Mesothelial cell of epicardium (in vitro differentiated cells): ENCODE results near the gene ORMDL2. TPM values are rescaled to one million over a fixed set of nuclear protein-coding genes. Genes with fewer than 3 reads are reported as not detected.

Experiments
- DNase-seq, 2 experiments: peaks; one replicate each; pipeline ENCODE4 v3.0.0; 2021; ENCODE audit warnings: low spot score in 2 of 2; ENCODE audit not compliant: unreplicated experiment in 2 of 2
- H3K27ac Mint-ChIP-seq: 2 replicates; pipeline ENCODE4 v1.8.0; 2021; ENCODE audit warnings: mixed read lengths
- H3K27me3 Mint-ChIP-seq: 2 replicates; pipeline ENCODE4 v1.8.0; 2021; ENCODE audit warnings: low read depth, mixed read lengths
- H3K36me3 Mint-ChIP-seq: 2 replicates; pipeline ENCODE4 v1.8.0; 2021; ENCODE audit warnings: mixed read lengths
- H3K4me1 Mint-ChIP-seq: 2 replicates; pipeline ENCODE4 v1.8.0; 2021; ENCODE audit warnings: mixed read lengths
- H3K4me3 Mint-ChIP-seq: 2 replicates; pipeline ENCODE4 v1.8.0; 2021; ENCODE audit warnings: mild to moderate bottlenecking, moderate library complexity, mixed read lengths
- H3K9me3 Mint-ChIP-seq: 2 replicates; pipeline ENCODE4 v1.8.0; 2021; ENCODE audit warnings: mixed read lengths
- CTCF ChIP-seq: fragments of 200-600 bp; sonication (generic); IDR thresholded peaks from one replicate; pipeline ENCODE4 v1.5.0; 2021; ENCODE audit warnings: antibody characterized with exemption; ENCODE audit not compliant: unreplicated experiment
- total RNA-seq: library from RNA; stranded (reverse); gene quantifications from 3 replicates; pipeline ENCODE4 v1.2.1, GENCODE V29; 2021

The ORMDL2 gene
- total RNA-seq, 1 donor from 2014 or later: 26.3 TPM

GRCh38 chr12:55827806-55828205 is 10.0 kb downstream of the ORMDL2 start:
- Mint-ChIP-seq H3K4me3 (peak overlapping the region; percentile 97), H3K9me3 (no peaks in the 10 kb centered on the region), H3K27me3 (no peaks in the 10 kb centered on the region), H3K27ac (peak overlapping the region; percentile 90), H3K4me1 (peaks cover 39% of the 10 kb centered on the region), H3K36me3 (peaks cover 1% of the 10 kb centered on the region)
- DNase-seq: no peak
- no peak for TF ChIP-seq CTCF

GRCh38 chr12:55828357-55828756 is 10.5 kb downstream of the ORMDL2 start:
- H3K27me3 Mint-ChIP-seq: no peaks in the 10 kb centered on the region
- H3K9me3 Mint-ChIP-seq: no peaks in the 10 kb centered on the region
- H3K27ac Mint-ChIP-seq: peak overlapping the region; percentile 90
- no peak for TF ChIP-seq CTCF
- H3K4me3 Mint-ChIP-seq: peak overlapping the region; percentile 97
- no peak for DNase-seq
- H3K4me1 Mint-ChIP-seq: peaks cover 39% of the 10 kb centered on the region
- H3K36me3 Mint-ChIP-seq: peaks cover 1% of the 10 kb centered on the region

GRCh38 chr12:55829967-55830600 is 12.2 kb downstream of the ORMDL2 start:
- H3K4me1 Mint-ChIP-seq: peaks cover 39% of the 10 kb centered on the region
- peak overlapping the region; percentile 97 for H3K4me3 Mint-ChIP-seq
- TF ChIP-seq CTCF: no peak
- peak overlapping the region; percentile 98 for H3K27ac Mint-ChIP-seq
- peaks cover 4% of the 10 kb centered on the region for H3K36me3 Mint-ChIP-seq
- H3K27me3 Mint-ChIP-seq: no peaks in the 10 kb centered on the region
- H3K9me3 Mint-ChIP-seq: no peaks in the 10 kb centered on the region
- DNase-seq: peak in 1 of 2 experiments; percentile 61

- Mint-ChIP-seq H3K36me3 (peaks cover 4% of the 10 kb centered on the region), H3K9me3 (no peaks in the 10 kb centered on the region), H3K27ac (peak overlapping the region; percentile 98), H3K4me3 (peak overlapping the region; percentile 97), H3K4me1 (peaks cover 37% of the 10 kb centered on the region), H3K27me3 (no peaks in the 10 kb centered on the region)
- no peak for TF ChIP-seq CTCF
- peak; percentile 60 to 74 for DNase-seq
These were observed 13.0 kb downstream of the ORMDL2 start for GRCh38 chr12:55830601-55831446.

- Mint-ChIP-seq H3K4me1 (peaks cover 32% of the 10 kb centered on the region), H3K36me3 (peaks cover 4% of the 10 kb centered on the region), H3K9me3 (no peaks in the 10 kb centered on the region), H3K27ac (peak overlapping the region; percentile 98), H3K27me3 (no peaks in the 10 kb centered on the region), H3K4me3 (peak overlapping the region; percentile 97)
- DNase-seq: no peak
- no peak for TF ChIP-seq CTCF
These were observed 13.6 kb downstream of the ORMDL2 start for GRCh38 chr12:55831447-55831815.
